GM18858 (cell line): ENCODE measurements around the gene PPP5C.

Experiments used
- ATAC-seq: cut with Tn5 transposase; IDR thresholded peaks from one replicate; pipeline ENCODE4 v1.9.1; 2021; ENCODE audit not compliant: unreplicated experiment

PPP5C gene

GRCh38 chr19:46330319-46330918 lies 16.5 kb upstream of the PPP5C start:
- ATAC-seq: no peak

- ATAC-seq: no peak
Observed at GRCh38 chr19:46337487-46337886, 9.4 kb upstream of the PPP5C start.

- ATAC-seq: no peak
Observed at GRCh38 chr19:46339446-46339845, 7.4 kb upstream of the PPP5C start.

GRCh38 chr19:46340051-46340659 lies 6.7 kb upstream of the PPP5C start:
- no peak for ATAC-seq

- ATAC-seq: no peak
Observed at GRCh38 chr19:46341937-46342336, 5.0 kb upstream of the PPP5C start.

- ATAC-seq: no peak
Observed at GRCh38 chr19:46344363-46344762, 2.5 kb upstream of the PPP5C start.

- ATAC-seq: no peak
Observed at GRCh38 chr19:46345157-46345556, 1.7 kb upstream of the PPP5C start.

- ATAC-seq: no peak
Observed at GRCh38 chr19:46347572-46347883, 641 bp downstream of the PPP5C start.

- no peak for ATAC-seq
Observed at GRCh38 chr19:46347985-46348384, 1.1 kb downstream of the PPP5C start.

GRCh38 chr19:46349311-46349993 lies 2.6 kb downstream of the PPP5C start:
- ATAC-seq: no peak

GRCh38 chr19:46350029-46350757 lies 3.3 kb downstream of the PPP5C start:
- no peak for ATAC-seq

GRCh38 chr19:46350758-46351159 lies 3.9 kb downstream of the PPP5C start:
- no peak for ATAC-seq

- ATAC-seq: no peak
Observed at GRCh38 chr19:46351241-46352041, 4.6 kb downstream of the PPP5C start.

- no peak for ATAC-seq
Observed at GRCh38 chr19:46353730-46354528, 7.0 kb downstream of the PPP5C start.

- no peak for ATAC-seq
Observed at GRCh38 chr19:46355234-46356148, 8.6 kb downstream of the PPP5C start.

GRCh38 chr19:46356149-46357055 lies 9.5 kb downstream of the PPP5C start:
- no peak for ATAC-seq

GRCh38 chr19:46357846-46358583 lies 11.1 kb downstream of the PPP5C start:
- no peak for ATAC-seq

GRCh38 chr19:46361915-46362314 lies 15.0 kb downstream of the PPP5C start:
- no peak for ATAC-seq
